AG04449 (cell line): ENCODE results near the gene ROBO1.

Experiments used
- CTCF ChIA-PET: fragments of 350-600 bp; formaldehyde crosslinking; extraction: SDS; loops from one replicate; lab custom pipeline; 2021; ENCODE audit warnings: antibody characterized with exemption; lab: Yijun Ruan, JAX
- POLR2A ChIA-PET: fragments of 400-600, 350-600 bp; formaldehyde crosslinking; extraction: SDS; loops from one replicate; lab custom pipeline; 2020; ENCODE audit warnings: antibody characterized with exemption, inconsistent platforms; lab: Yijun Ruan, JAX
- DNase-seq: peaks from one replicate; pipeline ENCODE4 v3.0.0-alpha.2; 2010; ENCODE audit warnings: low read depth, low spot score
- H3K4me3 ChIP-seq: 2 replicates; pipeline ENCODE4 v1.5.1; 2011; ENCODE audit warnings: low read depth, mild to moderate bottlenecking, control low read depth, low read length
- CTCF ChIP-seq: IDR thresholded peaks from one replicate; pipeline ENCODE4 v1.5.1; 2011; ENCODE audit warnings: mild to moderate bottlenecking, moderate library complexity, low read length, control low read depth, inconsistent platforms; ENCODE audit not compliant: insufficient read depth; ENCODE audit errors: missing control alignments

Gene ROBO1

GRCh38 chr3:79230266-79230665 is 537.5 kb downstream of the ROBO1 start:
- no peak for DNase-seq
- no peak for TF ChIP-seq CTCF
- ChIA-PET CTCF (no interaction called here), POLR2A (no interaction called here)
- H3K4me3 ChIP-seq, result no peak overlapping the region

- no peak overlapping the region for H3K4me3 ChIP-seq
- CTCF ChIA-PET, result interaction anchor here (1.2 kb wide), 1 partner anchor 131 kb away, joined by 3 read pairs; no protein-coding TSS in a partner anchor
- TF ChIP-seq CTCF, result no peak
- POLR2A ChIA-PET, result no interaction called here
- no peak for DNase-seq
These were observed 550.7 kb downstream of the ROBO1 start for GRCh38 chr3:79217096-79217495.

DNA sequence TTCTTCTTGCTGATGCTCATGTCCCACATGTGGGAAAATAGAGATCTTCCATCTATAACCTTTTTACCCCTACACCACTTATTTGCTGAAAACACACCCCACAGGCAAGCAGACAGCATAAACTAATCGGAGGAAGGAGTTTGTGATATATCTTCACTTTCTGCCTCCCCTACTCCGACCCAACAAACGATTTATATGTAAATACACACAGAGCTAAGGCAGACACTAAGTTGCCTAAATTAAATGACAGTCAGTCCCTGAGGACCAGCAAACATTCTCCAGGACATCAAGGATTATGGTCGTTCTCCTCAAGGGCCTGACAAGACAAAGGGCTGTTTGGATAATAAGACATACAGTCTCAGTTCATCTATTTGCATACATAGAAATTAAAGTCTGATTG is 552.5 kb downstream of the ROBO1 start:
- no peak overlapping the region for H3K4me3 ChIP-seq
- no peak for DNase-seq
- TF ChIP-seq CTCF, result no peak
- ChIA-PET POLR2A (no interaction called here), CTCF (no interaction called here)

DNA sequence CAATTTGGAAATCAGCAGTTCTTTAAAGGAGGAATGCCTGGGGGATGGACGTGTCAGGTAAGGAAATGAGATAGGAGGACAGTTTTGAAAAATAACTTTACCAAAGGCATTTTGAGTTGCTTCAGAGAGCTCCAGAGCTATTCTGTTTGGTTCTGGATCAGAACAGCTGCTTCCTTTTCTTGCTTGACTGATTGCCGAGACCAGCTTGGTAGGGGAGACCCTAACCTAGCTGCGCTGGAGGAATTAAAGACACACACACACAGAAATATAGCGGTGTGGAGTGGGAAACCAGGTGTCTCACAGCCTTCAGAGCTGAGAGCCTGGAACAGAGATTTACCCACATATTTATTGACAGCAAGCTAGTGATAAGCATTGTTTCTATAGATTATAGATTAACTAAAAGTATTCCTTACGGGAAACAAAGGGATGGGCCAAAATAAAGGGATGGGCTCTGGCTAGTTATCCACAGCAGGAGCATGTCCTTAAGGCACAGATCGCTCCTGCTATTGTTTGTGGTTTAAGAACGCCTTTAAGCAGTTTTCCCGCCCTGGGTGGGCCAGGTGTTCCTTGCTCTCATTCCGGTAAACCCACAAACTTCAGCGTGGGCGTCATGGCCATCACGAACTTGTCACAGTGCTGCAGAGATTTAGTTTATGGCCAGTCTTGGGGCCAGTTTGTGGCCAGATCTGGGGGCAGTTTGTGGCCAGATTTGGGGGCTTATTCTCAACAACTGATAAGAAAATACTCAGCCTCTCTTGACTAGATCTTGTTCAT is 556.0 kb downstream of the ROBO1 start:
- no peak for DNase-seq
- no peak overlapping the region for H3K4me3 ChIP-seq
- ChIA-PET CTCF (no interaction called here), POLR2A (no interaction called here)
- TF ChIP-seq CTCF, result no peak

- ChIA-PET POLR2A (no interaction called here), CTCF (no interaction called here)
- no peak for DNase-seq
- no peak for TF ChIP-seq CTCF
- H3K4me3 ChIP-seq, result no peak overlapping the region
These were observed 563.4 kb downstream of the ROBO1 start for GRCh38 chr3:79204351-79204750.

DNA sequence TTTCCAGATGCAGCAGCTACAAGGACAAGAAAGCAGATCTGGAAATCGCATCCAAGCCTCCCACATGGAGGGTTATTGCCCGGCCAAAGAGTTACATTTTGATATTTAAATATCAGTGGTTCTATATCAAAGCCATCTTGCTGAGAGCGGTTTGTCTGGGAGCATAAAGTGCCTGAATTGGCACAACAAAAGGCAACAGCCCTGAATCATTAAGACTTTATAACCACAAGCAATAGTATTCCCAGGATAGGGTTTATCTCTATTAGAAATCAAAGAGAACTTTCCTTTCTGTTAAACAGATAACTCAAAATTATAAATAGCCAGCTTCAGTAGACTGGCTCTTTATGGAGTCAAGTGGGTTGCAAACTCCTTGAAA is 564.7 kb downstream of the ROBO1 start:
- no peak for DNase-seq
- ChIA-PET POLR2A (no interaction called here), CTCF (no interaction called here)
- TF ChIP-seq CTCF, result no peak
- H3K4me3 ChIP-seq, result no peak overlapping the region
